HG02973 (cell line): Measurements from ENCODE around the gene PLCD3.

ENCODE experiments used
- ATAC-seq: cut with Tn5 transposase; IDR thresholded peaks from one replicate; pipeline ENCODE4 v1.9.1; 2021; ENCODE audit warnings: moderate library complexity; ENCODE audit not compliant: unreplicated experiment

The PLCD3 gene

DNA sequence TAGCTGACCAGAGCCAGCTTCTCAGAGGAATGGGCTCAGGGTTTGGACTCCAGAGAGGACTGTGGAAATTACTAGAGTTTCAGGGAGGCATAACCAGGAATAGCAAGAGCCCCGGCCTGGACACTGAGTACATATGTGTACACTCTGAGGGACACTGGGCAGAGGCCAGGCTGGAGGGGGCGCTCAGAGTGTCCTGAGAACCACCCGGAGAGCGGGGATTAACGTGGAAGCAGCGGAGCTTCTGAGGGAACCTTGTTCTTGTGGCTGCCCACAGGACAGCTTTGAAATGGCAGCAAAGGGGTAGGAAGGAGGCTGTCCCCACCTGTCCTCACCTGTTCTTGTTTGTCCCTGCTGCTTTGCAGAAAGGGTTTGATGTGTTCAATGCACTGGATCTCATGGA, 27.8 kb downstream of the PLCD3 start:
- ATAC-seq, result no peak

DNA sequence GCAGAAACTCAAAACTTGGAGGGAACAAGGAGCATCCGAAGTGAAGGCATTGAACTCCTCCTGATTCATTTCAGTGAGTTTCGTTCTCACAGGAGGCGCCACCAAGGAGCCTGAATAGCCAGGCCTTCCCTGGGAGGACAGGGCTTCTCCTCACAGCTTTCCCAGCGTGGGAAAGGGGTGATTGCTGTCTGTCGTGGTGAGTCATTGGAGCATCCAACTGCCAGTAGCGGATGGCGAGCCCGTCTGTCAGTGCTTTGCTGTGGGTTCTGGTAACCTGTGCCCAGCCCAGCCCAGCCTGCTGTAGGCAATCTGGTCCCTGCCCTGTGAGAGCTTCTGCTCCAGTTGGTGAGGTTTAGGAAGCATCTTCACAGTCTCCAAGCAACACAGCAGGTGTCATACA, 28.3 kb downstream of the PLCD3 start:
- no peak for ATAC-seq

- ATAC-seq, result no peak
Measured at GRCh38 chr17:45103269-45103795, 29.0 kb downstream of the PLCD3 start.

DNA sequence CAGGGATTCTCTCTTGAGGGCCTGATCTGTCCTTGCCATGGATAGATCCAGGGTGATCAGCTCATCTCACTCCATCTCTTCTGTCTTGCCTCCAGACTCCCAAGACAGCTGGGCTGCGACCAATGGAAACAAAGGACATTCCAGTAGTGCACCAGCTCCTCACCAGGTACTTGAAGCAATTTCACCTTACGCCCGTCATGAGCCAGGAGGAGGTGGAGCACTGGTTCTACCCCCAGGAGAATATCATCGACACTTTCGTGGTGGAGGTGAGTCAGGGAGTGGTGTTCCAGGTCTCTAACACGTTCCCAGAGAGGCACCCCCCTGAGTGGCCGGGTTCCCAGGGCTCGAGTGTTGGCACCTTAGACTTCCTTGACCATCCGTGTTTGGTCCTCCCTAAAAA, 29.5 kb downstream of the PLCD3 start:
- no peak for ATAC-seq

DNA sequence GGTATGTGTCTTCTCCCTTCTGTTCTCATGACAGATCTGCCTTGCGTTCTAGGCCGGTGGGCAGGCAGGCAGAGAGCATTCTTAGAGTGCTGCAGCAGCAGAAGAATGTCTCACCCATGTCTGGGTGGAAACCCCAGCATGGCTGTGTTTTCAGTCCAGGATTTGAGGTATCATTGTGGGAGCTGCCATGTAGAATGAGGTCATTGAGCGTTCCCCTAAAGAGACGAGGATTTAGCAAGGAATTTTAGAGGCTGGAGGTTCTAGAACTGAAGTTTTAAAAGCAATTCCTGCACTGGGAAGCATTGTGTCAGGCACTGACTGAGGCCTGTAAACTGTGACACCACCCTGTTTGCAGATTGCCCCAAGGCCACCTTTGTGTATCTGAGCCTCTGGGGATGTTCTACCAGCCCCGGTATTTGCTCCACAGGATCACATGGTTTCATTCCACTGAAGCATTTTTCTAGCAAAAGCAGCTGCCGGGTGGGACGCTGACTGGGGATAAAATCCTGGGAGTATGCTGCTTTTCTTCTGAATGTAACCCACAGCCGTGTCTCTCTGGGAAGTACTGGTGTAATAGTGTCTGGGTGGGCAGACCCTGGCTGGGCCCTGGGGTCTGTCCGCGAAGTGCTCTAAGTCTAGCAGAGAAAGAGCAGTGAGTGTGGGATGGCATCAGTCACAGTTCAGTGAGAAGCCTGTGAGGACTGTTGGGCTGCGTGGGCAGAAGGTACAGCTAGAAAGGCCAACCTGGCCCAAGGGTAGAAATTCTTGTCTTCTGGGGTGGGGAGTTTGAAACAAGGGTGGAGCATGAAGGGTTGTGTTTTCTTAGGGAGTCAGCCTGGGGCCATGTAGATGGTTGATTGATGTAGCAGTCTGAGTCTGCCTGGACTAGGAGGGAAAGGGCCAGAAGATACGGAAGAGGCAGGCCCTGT, 30.2 kb downstream of the PLCD3 start:
- ATAC-seq, result no peak

- ATAC-seq, result no peak
Measured at GRCh38 chr17:45101546-45101882, 30.8 kb downstream of the PLCD3 start.

DNA sequence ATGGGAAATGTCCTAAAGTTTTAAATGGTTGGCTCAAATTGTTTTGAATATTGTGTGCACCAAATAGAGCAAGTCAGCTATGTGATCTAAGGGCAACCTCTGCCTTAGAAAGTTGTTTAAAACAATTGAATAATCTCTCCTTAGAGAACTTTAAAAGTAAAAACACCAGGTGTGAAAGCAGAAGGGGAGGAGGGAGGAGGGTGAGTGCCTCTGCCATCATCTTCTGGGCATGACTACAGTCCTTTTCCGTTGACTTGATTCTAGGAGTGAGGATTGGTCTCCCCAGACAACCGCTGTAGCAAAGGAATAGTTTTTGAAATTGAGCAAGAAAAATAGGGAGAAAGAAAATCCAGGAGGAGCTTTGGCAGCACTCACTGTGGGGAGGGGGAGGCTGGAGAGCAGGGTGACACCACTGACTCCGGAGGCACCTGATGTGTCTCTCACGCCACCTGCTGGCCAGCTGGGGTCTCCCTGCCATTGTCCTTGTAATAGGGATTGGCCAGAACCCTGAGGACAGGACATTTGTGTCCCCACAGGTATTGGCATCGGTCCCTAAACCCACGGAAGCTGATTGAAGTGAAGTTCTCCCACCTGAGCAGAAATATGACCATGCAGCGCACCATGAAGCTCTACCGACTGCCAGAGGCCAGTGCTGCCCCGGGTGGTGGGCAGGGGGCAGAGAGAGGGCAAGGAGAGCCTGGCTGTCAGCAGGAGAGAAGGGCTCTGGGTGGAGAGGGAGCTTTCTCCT, 33.3 kb downstream of the PLCD3 start:
- ATAC-seq, result no peak

DNA sequence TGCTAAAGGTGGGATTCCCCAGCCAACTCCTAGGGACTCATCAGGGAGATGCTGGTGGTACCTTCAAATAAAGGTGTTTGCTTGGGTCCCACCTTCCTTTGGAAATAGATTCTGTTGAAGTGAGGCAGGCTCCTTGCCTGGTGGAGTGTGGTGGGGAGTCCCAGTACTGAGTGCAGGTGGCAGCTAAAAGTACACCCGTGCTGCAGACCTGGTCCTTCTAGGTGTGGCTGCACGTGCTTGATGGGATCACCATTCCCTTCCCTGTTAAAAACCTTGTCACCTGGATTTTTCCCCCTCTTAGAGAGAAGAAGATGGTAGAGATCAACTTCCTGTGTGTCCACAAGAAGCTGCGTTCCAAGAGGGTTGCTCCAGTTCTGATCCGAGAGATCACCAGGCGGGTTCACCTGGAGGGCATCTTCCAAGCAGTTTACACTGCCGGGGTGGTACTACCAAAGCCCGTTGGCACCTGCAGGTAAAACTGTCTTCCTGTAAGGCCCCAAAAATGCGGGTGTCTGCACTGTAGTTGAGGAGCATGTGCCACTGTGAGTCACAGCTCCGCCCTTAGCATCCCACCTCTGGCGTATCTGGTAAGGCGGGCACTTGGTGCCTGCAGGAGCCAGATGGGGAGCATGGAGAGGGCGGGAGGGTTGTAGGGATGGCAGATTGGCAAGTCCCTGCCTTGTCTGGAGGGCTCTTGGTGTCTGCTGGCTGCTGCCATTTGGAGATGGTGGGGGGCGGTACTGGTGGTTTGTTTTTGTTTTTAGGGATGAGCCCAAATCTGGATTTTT, 34.0 kb downstream of the PLCD3 start:
- ATAC-seq, result no peak

DNA sequence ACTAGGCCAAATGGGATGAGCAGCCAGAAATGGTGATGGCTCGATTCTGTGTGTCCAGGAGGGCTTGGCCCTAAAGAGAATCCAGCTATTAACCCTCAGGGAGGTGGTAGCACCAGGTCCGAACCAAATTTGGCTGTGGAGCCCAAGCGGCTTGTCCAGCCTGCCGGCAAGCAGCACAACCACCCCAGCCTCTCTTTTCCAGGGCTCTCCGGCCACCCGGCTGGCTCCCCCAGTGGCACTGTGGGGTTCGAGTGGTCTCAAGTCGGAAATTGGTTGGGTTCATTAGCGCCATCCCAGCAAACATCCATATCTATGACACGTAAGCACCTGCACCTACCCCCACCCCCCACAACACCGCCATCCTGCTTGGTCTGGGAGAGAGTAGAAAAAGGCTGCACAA, 35.4 kb downstream of the PLCD3 start:
- no peak for ATAC-seq

DNA sequence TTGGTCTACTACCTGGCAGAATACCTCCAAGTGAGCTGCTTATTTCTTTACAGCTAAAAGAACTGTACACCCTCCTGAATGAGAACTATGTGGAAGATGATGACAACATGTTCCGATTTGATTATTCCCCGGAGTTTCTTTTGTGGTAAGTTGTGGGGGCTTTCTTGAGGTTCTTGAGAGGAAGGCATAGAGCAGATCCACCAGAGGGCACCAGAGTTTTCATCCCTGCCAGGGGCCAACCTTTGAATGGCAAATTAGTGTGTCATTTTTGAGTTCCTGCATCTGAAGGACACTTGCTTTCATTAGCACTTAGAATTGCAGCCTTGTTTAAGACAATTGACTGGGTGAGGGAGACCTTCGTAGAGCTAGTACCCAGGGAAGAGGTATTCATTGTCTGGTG, 36.2 kb downstream of the PLCD3 start:
- no peak for ATAC-seq

DNA sequence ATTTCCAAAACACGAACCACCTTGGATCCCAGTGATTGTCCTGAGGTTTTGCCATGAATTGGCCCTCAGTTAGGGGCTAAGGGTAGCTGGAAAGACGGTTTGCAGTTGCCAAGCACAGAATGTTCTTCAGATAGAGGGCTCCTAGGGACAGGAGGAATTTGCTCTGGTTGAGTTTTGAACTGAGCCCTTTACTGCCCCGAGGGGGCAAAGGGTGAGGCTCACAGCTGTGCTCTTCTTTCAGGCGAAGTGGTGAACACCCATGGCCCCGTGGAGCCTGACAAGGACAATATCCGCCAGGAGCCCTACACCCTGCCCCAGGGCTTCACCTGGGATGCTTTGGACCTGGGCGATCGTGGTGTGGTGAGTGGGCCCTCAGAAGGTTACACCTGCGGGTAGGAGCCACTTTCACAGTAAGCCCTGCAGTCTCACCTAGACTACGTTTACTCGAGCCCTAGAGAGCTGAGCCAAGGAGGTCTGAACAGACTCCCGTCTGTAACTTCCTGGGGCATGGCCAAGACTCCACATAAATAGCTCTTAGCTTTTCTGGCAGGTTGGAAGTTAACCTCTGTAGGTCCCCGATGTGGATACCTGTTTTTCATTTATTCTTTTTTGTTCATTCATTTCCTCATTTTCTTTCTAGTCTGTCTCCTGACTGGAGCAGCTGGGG, 38.7 kb downstream of the PLCD3 start:
- no peak for ATAC-seq

- ATAC-seq, result no peak
Measured at GRCh38 chr17:45092911-45093430, 39.3 kb downstream of the PLCD3 start.

DNA sequence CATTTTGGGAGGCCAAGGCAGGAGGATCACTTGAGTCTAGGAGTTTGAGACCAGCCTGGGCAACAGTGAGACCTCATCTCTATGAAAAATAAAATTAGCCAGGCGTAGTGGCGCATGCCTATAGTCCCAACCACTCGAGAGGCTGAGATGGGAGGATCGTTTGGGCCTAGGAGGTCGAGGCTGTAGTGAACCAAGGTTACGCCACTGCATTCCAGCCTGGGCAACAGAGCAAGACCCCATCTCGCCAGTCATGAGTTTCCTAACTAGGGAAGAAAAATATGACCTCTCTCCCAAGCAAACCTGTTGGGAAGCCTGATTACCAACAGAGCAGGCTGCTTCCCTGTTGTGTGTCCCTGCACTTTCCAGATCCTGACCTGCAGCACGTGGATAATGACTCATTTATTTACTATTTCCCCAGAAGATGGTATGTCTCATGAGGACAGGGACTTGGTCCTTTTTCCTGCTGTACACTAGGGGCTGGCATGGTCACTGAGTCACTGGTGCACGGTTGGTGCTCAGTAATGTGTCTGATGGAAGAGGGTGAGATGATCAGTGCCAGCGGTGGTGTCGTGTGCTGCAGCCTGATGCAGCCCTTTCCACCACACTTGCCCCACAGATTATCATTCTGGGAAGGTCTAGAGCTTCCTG, 40.4 kb downstream of the PLCD3 start:
- no peak for ATAC-seq

DNA sequence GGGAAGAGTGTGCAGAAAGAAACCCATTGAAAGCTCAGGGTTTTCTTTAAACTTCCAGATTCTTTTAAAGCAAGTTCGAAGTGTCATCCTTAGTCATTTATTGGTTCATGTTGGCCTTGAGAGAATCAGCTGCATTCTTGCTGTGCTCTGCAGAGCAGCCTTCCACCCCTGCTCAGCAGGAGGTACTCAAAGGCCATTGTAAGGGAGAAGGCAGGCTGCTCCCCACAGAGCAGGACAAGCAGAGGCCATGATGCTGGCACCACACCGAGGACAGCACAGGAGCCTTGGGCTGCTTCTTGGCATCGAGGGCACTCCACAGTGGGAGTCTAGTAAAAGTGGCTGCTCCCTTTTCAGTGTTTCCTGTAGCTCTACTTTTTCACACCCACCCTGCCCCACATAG, 41.6 kb downstream of the PLCD3 start:
- no peak for ATAC-seq

DNA sequence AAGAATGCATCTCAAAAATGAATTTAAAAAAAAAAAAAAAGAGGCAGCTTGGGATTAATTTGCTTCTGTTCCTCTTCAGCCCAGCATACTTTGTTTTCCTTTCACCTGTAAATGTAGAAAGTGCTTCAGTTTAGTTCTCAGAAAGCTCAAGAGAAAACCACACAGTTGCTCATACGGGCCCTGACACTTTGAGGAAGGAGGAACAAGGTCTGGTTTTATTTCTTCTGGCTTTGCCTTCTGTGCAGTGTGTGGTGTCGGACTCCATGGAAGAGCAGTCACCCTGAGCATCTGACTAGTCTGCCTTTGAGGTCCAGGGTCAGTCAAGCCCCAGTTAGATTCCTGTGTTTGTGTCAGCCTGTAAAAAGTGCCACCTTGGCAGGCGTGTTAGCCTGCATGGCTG, 43.6 kb downstream of the PLCD3 start:
- ATAC-seq, result no peak

GRCh38 chr17:45087978-45088377, 44.3 kb downstream of the PLCD3 start:
- ATAC-seq, result no peak

DNA sequence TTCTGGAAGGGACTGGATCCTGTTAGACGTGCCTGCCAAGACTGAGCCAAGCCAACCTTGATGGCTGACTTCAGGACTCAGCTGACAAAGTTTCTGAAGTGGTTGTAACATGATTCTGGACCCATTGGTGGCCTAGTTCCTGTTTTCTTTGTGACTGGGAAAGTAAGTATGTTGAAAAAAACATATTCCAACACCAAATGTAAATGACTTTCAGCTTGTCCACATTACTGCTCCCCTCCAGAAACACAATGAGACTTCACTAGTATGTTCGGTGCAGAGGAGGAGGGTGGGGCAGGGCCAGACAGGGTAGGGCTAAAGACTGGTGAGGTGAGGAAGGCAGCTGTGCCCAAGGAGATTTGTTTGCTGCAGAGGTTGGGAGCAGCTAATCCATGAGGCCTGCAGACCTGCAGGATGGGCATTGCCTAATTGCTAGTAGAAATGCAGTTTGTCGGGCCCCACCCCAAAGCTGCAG, 44.8 kb downstream of the PLCD3 start:
- no peak for ATAC-seq

- ATAC-seq, result no peak
Measured at GRCh38 chr17:45086865-45087503, 45.3 kb downstream of the PLCD3 start.

GRCh38 chr17:45086391-45086790, 45.9 kb downstream of the PLCD3 start:
- ATAC-seq, result no peak
